SK-N-SH treated with all-trans-retinoic acid at 6 μM for 48 hours (cell line): ENCODE measurements around the gene ORC4.
A peak's percentile ranks its signal among the peaks of the same experiment; 100 is the strongest.

Experiments
- ATAC-seq: fragments of 200-7000 bp; cut with Tn5 transposase; 3 replicates; pipeline ENCODE4 v1.9.1; 2020; ENCODE audit warnings: mild to moderate bottlenecking, moderate library complexity
- ARNTL ChIP-seq: fragments of 450-650 bp; formaldehyde crosslinking; IDR thresholded peaks from 2 replicates; pipeline ENCODE4 v1.5.0; 2020; ENCODE audit warnings: low read depth, mild to moderate bottlenecking, moderate library complexity, borderline replicate concordance
- BACH2 ChIP-seq: fragments of 250-450 bp; sonication (Bioruptor Pico); IDR thresholded peaks from 2 replicates; pipeline ENCODE4 v1.9.0; 2021; ENCODE audit warnings: mild to moderate bottlenecking, borderline replicate concordance
- CSDC2 ChIP-seq: fragments of 250-450 bp; sonication (Bioruptor Pico); IDR thresholded peaks from 2 replicates; pipeline ENCODE4 v1.5.0; 2020; ENCODE audit warnings: mild to moderate bottlenecking, moderate library complexity
- ESRRG ChIP-seq: fragments of 250-450 bp; sonication (Bioruptor Pico); IDR thresholded peaks from 2 replicates; pipeline ENCODE4 v1.6.1; 2021; ENCODE audit warnings: mild to moderate bottlenecking
- GLIS3 ChIP-seq: fragments of 250-450 bp; sonication (Bioruptor Pico); IDR thresholded peaks from 2 replicates; pipeline ENCODE4 v1.5.0; 2020; ENCODE audit warnings: mild to moderate bottlenecking, moderate library complexity
- ISL1 ChIP-seq: fragments of 250-450 bp; sonication (Bioruptor Pico); IDR thresholded peaks from 2 replicates; pipeline ENCODE4 v2.1.2; 2022; ENCODE audit warnings: mild to moderate bottlenecking, moderate library complexity
- OSR1 ChIP-seq: fragments of 250-450 bp; sonication (Bioruptor Pico); IDR thresholded peaks from 2 replicates; pipeline ENCODE4 v1.8.0; 2022; ENCODE audit warnings: moderate library complexity, mild to moderate bottlenecking, inconsistent platforms
- PPARA ChIP-seq: fragments of 250-450 bp; sonication (Bioruptor Pico); IDR thresholded peaks from 2 replicates; pipeline ENCODE4 v1.5.0; 2020; ENCODE audit warnings: mild to moderate bottlenecking, borderline replicate concordance
- RARB ChIP-seq: fragments of 250-450 bp; sonication (Bioruptor Pico); IDR thresholded peaks from 2 replicates; pipeline ENCODE4 v1.8.0; 2021; ENCODE audit warnings: mild to moderate bottlenecking, moderate library complexity
- SNAI2 ChIP-seq: fragments of 250-450 bp; sonication (Bioruptor Pico); IDR thresholded peaks from 2 replicates; pipeline ENCODE4 v1.5.0; 2020; ENCODE audit warnings: mild to moderate bottlenecking, moderate library complexity
- TCF4 ChIP-seq: fragments of 250-450 bp; sonication (Bioruptor Pico); IDR thresholded peaks from 2 replicates; pipeline ENCODE4 v1.8.0; 2021; ENCODE audit warnings: mild to moderate bottlenecking, moderate library complexity, borderline replicate concordance
- TOX ChIP-seq: fragments of 250-450 bp; sonication (Bioruptor Pico); IDR thresholded peaks from 2 replicates; pipeline ENCODE4 v1.8.0; 2021; ENCODE audit warnings: mild to moderate bottlenecking, moderate library complexity, borderline replicate concordance
- ZC3H10 ChIP-seq: fragments of 250-450 bp; sonication (Bioruptor Pico); IDR thresholded peaks from 2 replicates; pipeline ENCODE4 v1.5.1; 2021; ENCODE audit warnings: mild to moderate bottlenecking, moderate library complexity
- ZFP3 ChIP-seq: fragments of 250-450 bp; sonication (Bioruptor Pico); IDR thresholded peaks from 2 replicates; pipeline ENCODE4 v1.5.0; 2020; ENCODE audit warnings: mild to moderate bottlenecking, moderate library complexity
- ZFP30 ChIP-seq: fragments of 450-650 bp; formaldehyde crosslinking; IDR thresholded peaks from 2 replicates; pipeline ENCODE4 v1.5.0; 2022; ENCODE audit warnings: mild to moderate bottlenecking, moderate library complexity
- ZNF565 ChIP-seq: fragments of 450-650 bp; formaldehyde crosslinking; conservative IDR thresholded peaks from 2 replicates; pipeline ENCODE4 v1.5.0; 2020; ENCODE audit warnings: low read depth, mild to moderate bottlenecking, moderate library complexity
- ZNF70 ChIP-seq: fragments of 450-650 bp; formaldehyde crosslinking; IDR thresholded peaks from 2 replicates; pipeline ENCODE4 v1.5.0; 2020; ENCODE audit warnings: mild to moderate bottlenecking, moderate library complexity
- ZNF8 ChIP-seq: fragments of 450-650 bp; formaldehyde crosslinking; IDR thresholded peaks from 2 replicates; pipeline ENCODE4 v1.5.0; 2020; ENCODE audit warnings: mild to moderate bottlenecking, moderate library complexity
- TF ChIP-seq, protein P1 (sequence below): fragments of 250-450 bp; sonication (Bioruptor Pico); IDR thresholded peaks from 2 replicates; pipeline ENCODE4 v1.5.1; 2021; ENCODE audit warnings: mild to moderate bottlenecking, moderate library complexity
- TF ChIP-seq, protein P2 (sequence below): fragments of 250-450 bp; sonication (Bioruptor Pico); IDR thresholded peaks from 2 replicates; pipeline ENCODE4 v1.8.0; 2020; ENCODE audit warnings: mild to moderate bottlenecking, moderate library complexity, borderline replicate concordance
- TF ChIP-seq, protein P3 (sequence below): fragments of 250-450 bp; sonication (Bioruptor Pico); IDR thresholded peaks from 2 replicates; pipeline ENCODE4 v1.5.1; 2020; ENCODE audit warnings: low read depth, mild to moderate bottlenecking, moderate library complexity
- TF ChIP-seq, protein P4 (sequence below): fragments of 250-450 bp; sonication (Bioruptor Pico); IDR thresholded peaks from 2 replicates; pipeline ENCODE4 v1.5.0; 2020; ENCODE audit warnings: mild to moderate bottlenecking, moderate library complexity

ORC4 gene

DNA sequence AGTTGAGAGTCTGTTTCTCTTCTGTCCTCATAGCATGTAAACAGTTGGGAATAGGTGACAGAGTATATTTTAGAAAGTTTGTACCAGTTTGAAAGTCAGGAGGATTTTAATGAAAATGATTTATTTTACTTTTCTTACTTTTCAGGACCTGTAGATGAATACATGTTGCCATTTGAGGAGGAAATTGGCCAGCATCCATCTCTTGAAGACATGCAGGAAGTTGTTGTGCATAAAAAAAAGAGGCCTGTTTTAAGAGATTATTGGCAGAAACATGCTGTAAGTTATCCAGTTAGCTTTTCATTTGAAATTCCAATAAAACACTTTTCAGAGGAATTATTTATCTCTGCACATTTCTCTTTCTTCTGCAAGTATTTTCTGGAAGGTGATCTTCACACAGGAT is 94.7 kb downstream of the ORC4 start:
- ATAC-seq, result peak; percentile 37; the same call in 2 of the 3 replicates

DNA sequence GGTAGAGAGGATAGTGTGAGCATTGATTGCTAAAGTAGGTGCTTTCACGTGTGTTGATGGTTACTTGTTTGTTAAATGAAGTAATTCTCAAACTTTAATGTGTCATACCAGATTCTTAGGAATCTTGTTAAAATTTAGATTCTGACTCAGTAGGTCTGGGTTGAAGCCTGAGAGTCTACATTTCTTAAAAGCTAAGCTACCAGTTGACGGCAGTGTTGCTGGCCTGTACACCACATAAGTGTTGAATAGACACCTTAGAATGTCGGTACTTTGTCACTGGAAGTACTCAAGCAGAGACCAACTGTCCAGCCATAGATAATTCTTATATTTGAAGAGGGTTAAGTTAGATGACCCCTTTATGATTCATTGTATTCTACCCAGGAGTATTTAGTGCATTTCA is 95.9 kb downstream of the ORC4 start:
- no peak for ATAC-seq
- TF ChIP-seq ISL1 (CRISPR knock-in tag) (no peak), SNAI2 (CRISPR knock-in tag) (no peak), ARNTL (no peak), TCF4 (CRISPR knock-in tag) (no peak), GLIS3 (CRISPR knock-in tag) (no peak), RARB (CRISPR knock-in tag) (no peak), ZNF565 (no peak), CSDC2 (CRISPR knock-in tag) (no peak), TOX (CRISPR knock-in tag) (no peak), PPARA (CRISPR knock-in tag) (no peak), ESRRG (no peak), ZFP30 (CRISPR knock-in tag) (no peak), BACH2 (CRISPR knock-in tag) (no peak)
- TF ChIP-seq, protein P1, sequence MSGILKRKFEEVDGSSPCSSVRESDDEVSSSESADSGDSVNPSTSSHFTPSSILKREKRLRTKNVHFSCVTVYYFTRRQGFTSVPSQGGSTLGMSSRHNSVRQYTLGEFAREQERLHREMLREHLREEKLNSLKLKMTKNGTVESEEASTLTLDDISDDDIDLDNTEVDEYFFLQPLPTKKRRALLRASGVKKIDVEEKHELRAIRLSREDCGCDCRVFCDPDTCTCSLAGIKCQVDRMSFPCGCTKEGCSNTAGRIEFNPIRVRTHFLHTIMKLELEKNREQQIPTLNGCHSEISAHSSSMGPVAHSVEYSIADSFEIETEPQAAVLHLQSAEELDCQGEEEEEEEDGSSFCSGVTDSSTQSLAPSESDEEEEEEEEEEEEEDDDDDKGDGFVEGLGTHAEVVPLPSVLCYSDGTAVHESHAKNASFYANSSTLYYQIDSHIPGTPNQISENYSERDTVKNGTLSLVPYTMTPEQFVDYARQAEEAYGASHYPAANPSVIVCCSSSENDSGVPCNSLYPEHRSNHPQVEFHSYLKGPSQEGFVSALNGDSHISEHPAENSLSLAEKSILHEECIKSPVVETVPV (CRISPR knock-in tag), result no peak
- TF ChIP-seq, protein P2, sequence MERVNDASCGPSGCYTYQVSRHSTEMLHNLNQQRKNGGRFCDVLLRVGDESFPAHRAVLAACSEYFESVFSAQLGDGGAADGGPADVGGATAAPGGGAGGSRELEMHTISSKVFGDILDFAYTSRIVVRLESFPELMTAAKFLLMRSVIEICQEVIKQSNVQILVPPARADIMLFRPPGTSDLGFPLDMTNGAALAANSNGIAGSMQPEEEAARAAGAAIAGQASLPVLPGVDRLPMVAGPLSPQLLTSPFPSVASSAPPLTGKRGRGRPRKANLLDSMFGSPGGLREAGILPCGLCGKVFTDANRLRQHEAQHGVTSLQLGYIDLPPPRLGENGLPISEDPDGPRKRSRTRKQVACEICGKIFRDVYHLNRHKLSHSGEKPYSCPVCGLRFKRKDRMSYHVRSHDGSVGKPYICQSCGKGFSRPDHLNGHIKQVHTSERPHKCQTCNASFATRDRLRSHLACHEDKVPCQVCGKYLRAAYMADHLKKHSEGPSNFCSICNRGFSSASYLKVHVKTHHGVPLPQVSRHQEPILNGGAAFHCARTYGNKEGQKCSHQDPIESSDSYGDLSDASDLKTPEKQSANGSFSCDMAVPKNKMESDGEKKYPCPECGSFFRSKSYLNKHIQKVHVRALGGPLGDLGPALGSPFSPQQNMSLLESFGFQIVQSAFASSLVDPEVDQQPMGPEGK (CRISPR knock-in tag), result no peak

More for the DNA sequence above, 94.7 kb downstream of the ORC4 start:
- TF ChIP-seq, protein P1 (CRISPR knock-in tag), result no peak
- TF ChIP-seq, protein P3, sequence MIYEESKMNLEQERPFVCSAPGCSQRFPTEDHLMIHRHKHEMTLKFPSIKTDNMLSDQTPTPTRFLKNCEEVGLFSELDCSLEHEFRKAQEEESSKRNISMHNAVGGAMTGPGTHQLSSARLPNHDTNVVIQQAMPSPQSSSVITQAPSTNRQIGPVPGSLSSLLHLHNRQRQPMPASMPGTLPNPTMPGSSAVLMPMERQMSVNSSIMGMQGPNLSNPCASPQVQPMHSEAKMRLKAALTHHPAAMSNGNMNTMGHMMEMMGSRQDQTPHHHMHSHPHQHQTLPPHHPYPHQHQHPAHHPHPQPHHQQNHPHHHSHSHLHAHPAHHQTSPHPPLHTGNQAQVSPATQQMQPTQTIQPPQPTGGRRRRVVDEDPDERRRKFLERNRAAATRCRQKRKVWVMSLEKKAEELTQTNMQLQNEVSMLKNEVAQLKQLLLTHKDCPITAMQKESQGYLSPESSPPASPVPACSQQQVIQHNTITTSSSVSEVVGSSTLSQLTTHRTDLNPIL (CRISPR knock-in tag), result no peak
- no peak for TF ChIP-seq ZNF70 (CRISPR knock-in tag)
- no peak for TF ChIP-seq GLIS3 (CRISPR knock-in tag)
- no peak for TF ChIP-seq CSDC2 (CRISPR knock-in tag)
- no peak for TF ChIP-seq ZNF8 (CRISPR knock-in tag)
- TF ChIP-seq, protein P2 (CRISPR knock-in tag), result no peak
- TF ChIP-seq ZFP3 (CRISPR knock-in tag), result no peak
- no peak for TF ChIP-seq ZNF565
- no peak for TF ChIP-seq ESRRG
- no peak for TF ChIP-seq SNAI2 (CRISPR knock-in tag)
- no peak for TF ChIP-seq ARNTL
- TF ChIP-seq ZFP30 (CRISPR knock-in tag), result no peak
- no peak for TF ChIP-seq ZC3H10 (CRISPR knock-in tag)
- TF ChIP-seq PPARA (CRISPR knock-in tag), result no peak

DNA sequence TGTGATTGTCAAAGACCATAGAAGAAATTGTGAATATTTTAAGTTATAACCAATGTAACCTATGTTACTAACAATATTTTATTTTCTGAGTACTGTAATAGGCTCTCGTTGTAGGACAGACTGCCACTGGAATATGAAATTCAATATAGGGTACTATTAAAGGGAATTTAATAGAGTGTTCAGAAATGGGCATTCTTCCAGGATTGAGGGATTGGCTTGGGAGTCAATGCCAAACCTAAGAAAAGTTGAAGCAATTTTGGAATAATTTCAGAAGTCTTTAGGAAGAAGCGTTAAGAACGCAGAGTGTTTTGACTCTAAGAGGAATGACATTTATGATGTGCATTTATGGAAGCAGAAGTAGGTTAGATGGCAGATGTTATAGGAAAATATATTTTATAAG is 96.7 kb downstream of the ORC4 start:
- ATAC-seq, result no peak
- TF ChIP-seq ESRRG, result no peak
- TF ChIP-seq, protein P4, sequence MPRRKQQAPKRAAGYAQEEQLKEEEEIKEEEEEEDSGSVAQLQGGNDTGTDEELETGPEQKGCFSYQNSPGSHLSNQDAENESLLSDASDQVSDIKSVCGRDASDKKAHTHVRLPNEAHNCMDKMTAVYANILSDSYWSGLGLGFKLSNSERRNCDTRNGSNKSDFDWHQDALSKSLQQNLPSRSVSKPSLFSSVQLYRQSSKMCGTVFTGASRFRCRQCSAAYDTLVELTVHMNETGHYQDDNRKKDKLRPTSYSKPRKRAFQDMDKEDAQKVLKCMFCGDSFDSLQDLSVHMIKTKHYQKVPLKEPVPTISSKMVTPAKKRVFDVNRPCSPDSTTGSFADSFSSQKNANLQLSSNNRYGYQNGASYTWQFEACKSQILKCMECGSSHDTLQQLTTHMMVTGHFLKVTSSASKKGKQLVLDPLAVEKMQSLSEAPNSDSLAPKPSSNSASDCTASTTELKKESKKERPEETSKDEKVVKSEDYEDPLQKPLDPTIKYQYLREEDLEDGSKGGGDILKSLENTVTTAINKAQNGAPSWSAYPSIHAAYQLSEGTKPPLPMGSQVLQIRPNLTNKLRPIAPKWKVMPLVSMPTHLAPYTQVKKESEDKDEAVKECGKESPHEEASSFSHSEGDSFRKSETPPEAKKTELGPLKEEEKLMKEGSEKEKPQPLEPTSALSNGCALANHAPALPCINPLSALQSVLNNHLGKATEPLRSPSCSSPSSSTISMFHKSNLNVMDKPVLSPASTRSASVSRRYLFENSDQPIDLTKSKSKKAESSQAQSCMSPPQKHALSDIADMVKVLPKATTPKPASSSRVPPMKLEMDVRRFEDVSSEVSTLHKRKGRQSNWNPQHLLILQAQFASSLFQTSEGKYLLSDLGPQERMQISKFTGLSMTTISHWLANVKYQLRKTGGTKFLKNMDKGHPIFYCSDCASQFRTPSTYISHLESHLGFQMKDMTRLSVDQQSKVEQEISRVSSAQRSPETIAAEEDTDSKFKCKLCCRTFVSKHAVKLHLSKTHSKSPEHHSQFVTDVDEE (CRISPR knock-in tag), result no peak
- no peak for TF ChIP-seq ZFP3 (CRISPR knock-in tag)
- no peak for TF ChIP-seq ISL1 (CRISPR knock-in tag)
- TF ChIP-seq, protein P1 (CRISPR knock-in tag), result no peak
- TF ChIP-seq OSR1 (CRISPR knock-in tag), result no peak
- no peak for TF ChIP-seq ARNTL
- no peak for TF ChIP-seq ZNF70 (CRISPR knock-in tag)
- TF ChIP-seq ZFP30 (CRISPR knock-in tag), result no peak
- TF ChIP-seq BACH2 (CRISPR knock-in tag), result no peak
- no peak for TF ChIP-seq CSDC2 (CRISPR knock-in tag)
- TF ChIP-seq ZNF8 (CRISPR knock-in tag), result no peak
- TF ChIP-seq ZNF565, result no peak
